Stimulated activated CD8-positive, alpha-beta memory T cell treated with anti-CD3 and anti-CD28 coated beads, Interleukin-15, amount 100 ng/mL, for 1 hour (primary cell): ENCODE results near the gene EGLN1.

ENCODE experiments used
- DNase-seq: peaks from one replicate; pipeline ENCODE4 v3.0.0-alpha.2; 2020; ENCODE audit warnings: low read depth

Gene EGLN1

GRCh38 chr1:231395998-231396390, 26.1 kb downstream of the EGLN1 start:
- no peak for DNase-seq

- DNase-seq, result no peak
These were observed 26.8 kb downstream of the EGLN1 start for GRCh38 chr1:231395076-231395997.

DNA sequence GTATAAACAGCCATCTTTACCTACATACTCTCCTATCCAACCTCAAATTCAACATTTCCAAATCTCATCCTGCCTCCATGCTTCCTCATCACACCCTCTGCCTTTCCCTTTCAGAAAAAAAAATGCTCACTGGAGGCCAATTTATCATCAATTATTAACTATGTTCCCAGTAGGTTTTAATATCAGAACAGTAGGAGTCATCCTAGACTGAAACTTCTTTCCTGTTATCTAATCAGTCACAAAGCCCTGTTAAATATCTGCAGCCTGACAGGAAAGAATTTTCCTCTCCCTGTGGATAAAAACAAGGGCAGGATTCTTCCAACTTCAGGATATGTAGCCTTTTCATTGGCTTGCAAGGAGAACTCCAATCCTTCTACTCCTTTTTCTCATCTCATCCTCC, 28.4 kb downstream of the EGLN1 start:
- no peak for DNase-seq

DNA sequence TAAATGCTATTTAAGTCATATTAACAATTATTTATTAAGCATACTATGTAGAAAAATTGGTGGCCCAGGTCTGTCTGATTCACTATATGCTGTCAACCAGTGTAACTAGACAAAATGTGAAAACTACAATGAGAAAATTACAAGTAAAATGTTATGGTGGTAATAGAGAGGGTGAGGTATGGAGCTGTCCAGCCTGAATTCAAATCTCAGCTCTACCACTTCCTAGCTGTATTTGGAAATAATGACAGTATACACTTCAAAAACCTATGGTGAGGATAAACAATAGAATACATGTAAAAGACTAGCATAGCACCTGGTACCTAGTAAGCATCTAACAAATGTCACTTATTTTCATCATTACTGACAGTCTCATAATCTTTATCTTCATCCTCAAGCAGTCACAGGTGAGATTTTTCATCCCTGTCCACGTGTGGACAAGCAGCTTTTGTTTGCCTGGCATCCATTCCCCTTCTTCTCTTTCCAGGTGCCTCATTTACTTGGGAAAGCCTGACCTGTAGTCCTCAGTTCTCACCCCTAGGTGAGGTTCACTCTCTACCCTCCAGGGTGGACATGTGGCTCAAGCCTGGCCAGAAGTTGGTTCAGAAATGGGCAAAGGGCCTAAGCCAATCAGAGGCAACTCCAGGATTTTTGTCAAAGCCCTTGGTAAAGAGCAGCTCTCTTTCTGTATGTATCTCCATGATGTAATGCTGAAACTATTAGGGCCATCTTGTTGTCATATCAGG, 29.5 kb downstream of the EGLN1 start:
- no peak for DNase-seq

GRCh38 chr1:231390071-231390470, 32.0 kb downstream of the EGLN1 start:
- no peak for DNase-seq

DNA sequence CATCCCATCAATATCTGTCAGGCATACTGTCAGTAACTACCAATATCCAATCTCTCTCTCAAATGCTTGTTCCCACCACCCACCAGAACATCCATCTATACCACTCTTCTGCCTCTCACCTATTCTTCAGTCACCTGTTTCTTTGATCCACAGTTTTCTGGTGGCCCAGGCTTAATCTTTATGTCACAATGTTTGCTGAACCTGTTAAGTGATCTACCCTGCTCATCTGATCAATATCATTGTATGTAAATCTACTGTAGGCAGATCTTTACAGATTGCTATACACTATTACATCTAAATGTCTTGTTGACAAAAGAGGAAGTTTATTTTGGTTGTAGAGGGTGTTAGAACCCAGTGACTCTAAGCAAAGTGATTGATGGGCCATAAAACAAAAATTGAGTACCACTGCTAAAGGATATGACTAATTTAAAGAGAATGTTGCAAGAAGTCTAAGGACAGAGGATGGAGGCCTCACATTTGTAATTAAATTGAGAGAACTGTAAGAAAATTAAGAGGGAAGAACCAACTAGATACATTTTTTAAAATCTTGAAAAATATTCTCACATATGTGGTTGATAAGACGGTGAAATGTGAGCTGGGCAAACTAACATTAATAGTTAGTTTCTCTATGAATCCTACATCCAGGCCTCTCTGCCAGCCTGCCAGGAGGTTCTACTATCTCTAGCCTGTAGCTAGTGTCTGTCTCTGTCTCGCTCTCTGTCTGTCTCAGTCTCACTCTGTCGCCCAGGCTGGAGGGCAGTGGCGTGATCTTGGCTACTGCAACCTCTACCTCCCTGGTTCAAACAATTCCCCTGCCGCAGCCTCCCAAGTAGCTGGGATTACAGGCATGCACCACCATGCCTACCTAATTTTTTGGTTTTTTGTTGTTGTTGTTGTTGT, 34.1 kb downstream of the EGLN1 start:
- no peak for DNase-seq

GRCh38 chr1:231386466-231386865, 35.6 kb downstream of the EGLN1 start:
- DNase-seq, result no peak

DNA sequence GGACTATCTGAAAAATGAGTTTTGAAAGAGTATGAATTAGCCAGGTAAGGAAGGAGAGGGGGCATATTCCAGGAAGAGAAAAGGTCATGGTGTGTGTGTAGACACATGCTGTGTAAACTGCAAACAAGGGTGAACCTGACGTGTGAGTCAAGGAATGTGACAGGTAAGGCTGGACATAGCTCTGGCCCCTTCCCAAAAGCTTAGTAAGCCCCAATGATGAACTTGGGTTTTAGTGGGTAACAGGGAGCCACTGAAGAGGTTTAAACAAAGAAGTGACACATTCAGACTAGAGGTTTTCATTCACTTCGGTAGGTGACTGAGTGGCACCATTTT, 36.7 kb downstream of the EGLN1 start:
- no peak for DNase-seq

DNA sequence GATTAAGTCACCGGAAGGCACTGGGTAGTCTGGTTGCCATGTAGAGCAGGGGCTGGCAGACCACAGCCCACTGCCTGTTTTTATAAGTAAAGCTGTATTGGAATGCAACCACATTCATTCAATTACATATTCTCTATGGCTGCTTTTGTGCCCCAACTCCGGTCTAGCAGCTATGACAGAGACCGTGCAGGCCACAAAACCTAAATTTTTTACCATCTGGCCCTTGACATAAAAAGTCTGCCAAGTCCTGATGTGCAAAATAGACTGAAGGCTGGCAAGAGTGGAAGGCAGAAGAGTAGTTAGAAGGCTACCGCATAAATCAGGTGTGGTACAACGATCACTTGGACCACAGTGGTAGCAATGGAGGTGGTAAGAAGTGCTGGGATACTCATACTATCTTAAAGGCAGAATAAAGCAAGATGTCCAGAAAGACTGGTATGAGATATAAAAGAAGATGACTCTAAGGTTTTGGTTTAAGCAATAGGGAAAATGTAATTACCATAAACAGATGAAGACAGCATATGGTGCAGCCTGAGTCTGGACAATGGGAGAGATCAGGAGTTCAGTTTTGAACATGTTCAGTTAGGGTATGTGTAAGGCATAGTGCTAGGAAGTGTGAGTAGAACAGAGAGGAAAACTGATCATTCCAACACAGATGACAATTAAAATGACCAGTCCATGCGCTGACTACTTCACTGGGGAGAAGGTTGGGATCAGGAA, 37.2 kb downstream of the EGLN1 start:
- DNase-seq, result no peak

- no peak for DNase-seq
These were observed 38.8 kb downstream of the EGLN1 start for GRCh38 chr1:231383159-231383860.

DNA sequence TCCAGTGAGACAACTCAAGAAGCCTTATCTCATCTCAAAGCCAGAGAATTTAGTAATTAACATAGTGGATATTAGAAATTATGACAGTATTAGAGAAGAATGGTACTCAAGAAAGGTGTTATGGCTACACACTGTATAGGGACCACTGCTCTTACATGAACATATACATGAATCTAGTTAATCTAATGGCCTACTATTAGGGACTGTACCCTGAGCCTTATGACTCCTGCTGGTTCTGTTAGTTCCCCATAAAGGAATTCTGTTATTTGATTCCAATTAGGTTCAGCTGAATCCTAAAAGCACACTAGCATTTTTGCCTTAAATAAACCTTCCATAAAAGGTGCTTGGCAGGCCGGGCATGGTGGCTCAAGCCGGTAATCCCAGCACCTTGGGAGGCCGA, 39.7 kb downstream of the EGLN1 start:
- no peak for DNase-seq

DNA sequence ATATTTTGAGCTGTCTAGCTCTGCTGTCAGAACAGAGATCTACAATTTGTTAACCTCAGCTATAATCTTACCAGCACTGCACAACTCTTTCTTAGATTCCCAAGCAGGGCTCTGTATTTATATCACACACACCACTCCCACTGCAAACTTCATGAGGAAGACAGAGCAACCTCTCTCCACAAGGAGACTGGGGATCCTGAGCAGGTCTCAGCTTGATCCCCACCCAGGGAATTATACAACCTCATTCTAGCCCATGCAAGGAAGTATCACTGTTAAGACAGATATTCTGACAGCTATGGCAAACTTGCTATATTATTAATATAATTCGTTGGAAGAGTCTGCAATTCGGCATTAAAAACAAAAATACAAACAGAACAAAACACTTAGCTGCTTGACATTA, 40.4 kb downstream of the EGLN1 start:
- DNase-seq, result no peak

GRCh38 chr1:231376875-231377549, 45.1 kb downstream of the EGLN1 start:
- no peak for DNase-seq

- DNase-seq, result no peak
These were observed 46.0 kb downstream of the EGLN1 start for GRCh38 chr1:231376101-231376500.

DNA sequence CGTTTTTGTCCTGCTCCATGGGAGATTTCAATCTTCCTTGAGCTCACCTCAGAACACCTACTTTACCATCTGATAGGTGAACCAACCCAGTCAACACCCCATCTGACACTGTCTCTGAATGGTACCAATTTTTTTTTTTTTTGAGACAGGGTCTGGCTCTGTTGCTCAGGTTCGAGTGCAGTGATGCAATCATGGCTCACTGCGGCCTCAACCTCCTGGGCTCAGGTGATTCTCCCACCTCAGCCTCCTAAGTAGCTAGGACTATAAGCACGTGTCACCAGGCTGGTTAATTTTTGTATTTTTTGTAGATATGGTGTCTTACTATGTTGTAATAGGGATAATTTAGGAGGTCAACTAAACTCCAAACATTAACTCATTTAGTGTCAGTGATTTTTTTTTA, 47.7 kb downstream of the EGLN1 start:
- no peak for DNase-seq

GRCh38 chr1:231372501-231372900, 49.6 kb downstream of the EGLN1 start:
- DNase-seq, result no peak

GRCh38 chr1:231369282-231369681, 52.8 kb downstream of the EGLN1 start:
- DNase-seq, result no peak

GRCh38 chr1:231364192-231364591, 57.9 kb downstream of the EGLN1 start:
- DNase-seq, result no peak

DNA sequence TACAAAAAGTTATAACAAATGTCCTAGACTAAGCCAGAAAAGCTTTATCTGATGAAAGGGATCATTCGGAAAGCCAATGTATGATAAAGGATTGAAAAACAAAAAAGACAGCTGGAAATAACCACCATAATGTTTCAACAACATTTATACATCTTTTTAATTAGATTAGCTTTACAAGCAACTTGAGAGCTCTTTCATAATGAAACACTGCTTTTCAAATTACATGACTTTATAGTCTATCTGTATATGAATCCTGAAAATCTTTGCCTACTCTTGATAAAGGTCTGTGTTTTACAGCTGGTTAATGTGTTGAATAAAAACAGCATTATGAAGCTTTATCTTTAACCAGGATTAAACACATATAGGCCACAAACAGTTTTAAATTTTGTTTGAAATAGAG, 58.5 kb downstream of the EGLN1 start:
- DNase-seq, result no peak

DNA sequence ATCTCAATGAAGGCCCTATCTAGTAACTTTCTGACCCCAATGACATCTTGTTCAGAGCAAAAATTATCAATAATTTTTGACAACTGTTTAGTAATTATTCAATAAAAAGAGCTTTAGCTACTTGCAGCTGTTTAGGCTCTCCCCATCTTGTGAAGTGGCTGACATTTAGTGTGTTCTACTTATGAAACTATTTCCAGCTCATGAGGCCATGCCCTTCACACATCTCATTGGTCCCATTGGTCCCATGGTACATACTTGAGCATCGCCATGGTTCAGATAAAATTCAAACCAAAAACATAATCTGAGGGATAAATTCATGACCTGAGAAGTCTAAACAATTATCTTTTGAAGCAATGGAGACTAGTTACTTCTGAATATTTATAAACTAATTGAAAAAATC, 59.8 kb downstream of the EGLN1 start:
- no peak for DNase-seq

DNA sequence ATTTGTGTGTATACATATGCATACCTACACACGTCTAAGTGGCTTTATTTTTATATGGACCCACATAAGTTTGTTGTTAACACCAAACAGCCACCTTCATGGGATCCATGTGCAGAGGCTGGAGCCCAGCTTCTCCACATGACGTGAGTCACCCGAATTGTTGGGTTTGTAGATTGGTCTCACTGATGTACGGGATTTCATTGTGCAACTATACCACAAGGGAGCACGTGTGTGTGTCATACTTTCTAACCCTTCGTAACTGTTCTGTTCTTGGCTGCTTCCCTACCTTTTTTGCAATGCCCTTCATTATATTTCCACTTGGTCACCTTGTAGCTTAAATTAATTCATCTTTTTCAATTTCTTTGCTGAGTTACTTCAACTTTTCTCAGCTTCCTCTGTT, 63.0 kb downstream of the EGLN1 start:
- DNase-seq, result no peak
